ENCODE data around the gene INSYN2A. TPM values are rescaled to one million over a fixed set of nuclear protein-coding genes. Genes with fewer than 3 reads are reported as not detected.

Gene INSYN2A, protein sequence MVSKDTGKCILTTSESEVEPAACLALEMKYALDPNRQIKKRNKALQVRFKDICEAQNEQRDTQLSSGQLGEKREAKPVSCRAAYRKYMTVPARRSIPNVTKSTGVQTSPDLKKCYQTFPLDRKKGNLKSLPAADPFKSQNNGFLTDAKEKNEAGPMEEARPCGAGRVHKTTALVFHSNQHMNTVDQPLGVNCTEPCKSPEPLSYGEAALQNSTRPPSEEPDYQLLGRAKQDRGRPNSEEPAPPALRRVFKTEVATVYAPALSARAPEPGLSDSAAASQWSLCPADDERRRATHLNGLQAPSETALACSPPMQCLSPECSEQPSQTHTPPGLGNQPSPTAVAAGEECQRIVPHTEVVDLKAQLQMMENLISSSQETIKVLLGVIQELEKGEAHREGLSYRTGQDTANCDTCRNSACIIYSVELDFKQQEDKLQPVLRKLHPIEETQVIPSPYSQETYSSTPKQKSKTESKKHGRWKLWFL
- total RNA-seq = 0.07 TPM in 1 of 2 replicates, not detected in the other
- polyA plus RNA-seq = 0.04 TPM in 1 of 2 replicates, not detected in the other
- 0.03 TPM in 2 replicates for polyA plus RNA-seq (2011; cell fraction: cytosol; rRNA removed)
- polyA plus RNA-seq (2011; cell fraction: nucleus; rRNA removed) = 0.04 TPM in 1 of 2 replicates, not detected in the other
- 0.05 and 0.12 TPM in 2 replicates for polyA plus RNA-seq (2012)
- polyA minus RNA-seq = not detected in 2 replicates
- polyA minus RNA-seq (2011; cell fraction: cytosol; rRNA and poly(A)+ RNA removed) = not detected
- polyA minus RNA-seq (2011; cell fraction: nucleus; rRNA and poly(A)+ RNA removed) = not detected in 2 replicates
- Bru-seq, nascent RNA = percentile 11 among the genes with signal in this experiment
- BruChase-seq, experiment 1, labeled RNA remaining after a 6-hour chase = percentile 13 among the genes with signal in this experiment
- percentile 14 among the genes with signal in this experiment for BruChase-seq, experiment 2, labeled RNA remaining after a 2-hour chase
- long read RNA-seq, partial matches to known transcripts = 0 of 18 reads
- long read RNA-seq, other reads (novel, unspliced or antisense) = 18 of 18 reads

DNA sequence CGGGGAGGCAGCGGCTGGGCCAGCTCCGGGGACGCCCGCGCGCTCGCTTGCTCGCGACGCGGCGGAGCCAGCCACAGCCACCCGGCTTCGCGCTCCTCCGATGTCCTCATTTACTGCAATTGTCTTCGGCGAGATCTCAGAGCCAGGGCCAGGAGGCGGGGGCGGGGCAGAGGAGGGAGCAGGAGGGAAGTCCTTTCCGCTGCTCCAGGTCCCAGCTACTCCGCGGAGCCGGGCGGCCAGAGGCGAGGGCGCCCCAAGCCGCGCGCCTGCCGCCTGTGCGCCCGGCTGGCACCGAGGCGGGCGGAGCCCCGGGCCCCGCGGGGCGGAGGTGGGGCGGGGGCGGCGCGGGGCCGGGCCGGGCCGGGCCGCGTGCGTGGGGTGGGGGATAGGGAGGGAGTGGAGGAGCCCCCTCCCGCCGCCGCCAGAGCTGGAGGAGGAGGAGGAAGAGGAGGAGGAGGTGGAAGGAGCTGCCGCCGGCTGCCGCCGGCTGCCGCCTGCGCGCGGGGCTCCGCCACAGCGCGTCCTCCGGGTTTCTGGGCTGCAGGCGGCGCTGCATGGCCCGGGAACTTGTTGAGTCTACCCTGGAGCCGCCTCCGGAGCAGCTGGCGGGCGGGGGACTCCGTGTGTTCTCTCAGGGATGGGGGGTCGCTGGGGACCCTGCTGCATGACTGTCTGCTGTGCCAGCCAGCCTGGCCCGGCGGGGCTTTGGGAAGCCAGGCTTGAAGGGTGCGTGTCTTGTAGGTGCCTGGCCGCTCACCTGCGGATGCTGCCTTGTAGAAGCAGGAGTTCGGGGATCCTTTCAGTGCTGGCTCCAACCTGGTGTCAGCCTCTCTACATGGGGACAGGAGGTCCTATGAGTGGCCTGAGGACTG, at the start of gene INSYN2A:
TSS of gene INSYN2A (minus strand) at position 310 of the 872 bp plus-strand sequence. CDS start 20,196 bp downstream, outside the sequence.
- no peak for TF ChIP-seq EZH2 (IDR thresholded peaks at IDR 0.05; ENCODE audit: borderline replicate concordance, low read depth, low read length, severe bottlenecking)
- TF ChIP-seq MYC (IDR thresholded peaks at IDR 0.05; ENCODE audit: low read depth, low read length) = no peak
- TF ChIP-seq, protein P1, sequence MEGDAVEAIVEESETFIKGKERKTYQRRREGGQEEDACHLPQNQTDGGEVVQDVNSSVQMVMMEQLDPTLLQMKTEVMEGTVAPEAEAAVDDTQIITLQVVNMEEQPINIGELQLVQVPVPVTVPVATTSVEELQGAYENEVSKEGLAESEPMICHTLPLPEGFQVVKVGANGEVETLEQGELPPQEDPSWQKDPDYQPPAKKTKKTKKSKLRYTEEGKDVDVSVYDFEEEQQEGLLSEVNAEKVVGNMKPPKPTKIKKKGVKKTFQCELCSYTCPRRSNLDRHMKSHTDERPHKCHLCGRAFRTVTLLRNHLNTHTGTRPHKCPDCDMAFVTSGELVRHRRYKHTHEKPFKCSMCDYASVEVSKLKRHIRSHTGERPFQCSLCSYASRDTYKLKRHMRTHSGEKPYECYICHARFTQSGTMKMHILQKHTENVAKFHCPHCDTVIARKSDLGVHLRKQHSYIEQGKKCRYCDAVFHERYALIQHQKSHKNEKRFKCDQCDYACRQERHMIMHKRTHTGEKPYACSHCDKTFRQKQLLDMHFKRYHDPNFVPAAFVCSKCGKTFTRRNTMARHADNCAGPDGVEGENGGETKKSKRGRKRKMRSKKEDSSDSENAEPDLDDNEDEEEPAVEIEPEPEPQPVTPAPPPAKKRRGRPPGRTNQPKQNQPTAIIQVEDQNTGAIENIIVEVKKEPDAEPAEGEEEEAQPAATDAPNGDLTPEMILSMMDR (IDR thresholded peaks at IDR 0.05; ENCODE audit: extremely low read depth in 1 of 2, insufficient read depth in 1 of 2, low read depth in 1 of 2, low read length in 2 of 2) = peak; percentile 13 to 27
- no peak for TF ChIP-seq POLR2AphosphoS5 (IDR thresholded peaks at IDR 0.05; ENCODE audit: insufficient read depth, low read depth, low read length)
- TF ChIP-seq, protein P2, sequence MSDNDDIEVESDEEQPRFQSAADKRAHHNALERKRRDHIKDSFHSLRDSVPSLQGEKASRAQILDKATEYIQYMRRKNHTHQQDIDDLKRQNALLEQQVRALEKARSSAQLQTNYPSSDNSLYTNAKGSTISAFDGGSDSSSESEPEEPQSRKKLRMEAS (IDR thresholded peaks at IDR 0.05; ENCODE audit: insufficient read depth, insufficient read length) = no peak
- TF ChIP-seq JUN (IDR thresholded peaks at IDR 0.05; ENCODE audit: borderline replicate concordance, insufficient read depth, insufficient read length, low read depth) = no peak
- no peak for TF ChIP-seq POLR2A (IDR thresholded peaks at IDR 0.05; ENCODE audit: low read depth, low read length)
- no peak for TF ChIP-seq GATA2 (IDR thresholded peaks at IDR 0.05; ENCODE audit: insufficient read depth, insufficient read length, low read depth, low read length)
- no peaks in the 10 kb centered on the region for H3K9me1 ChIP-seq (replicated peaks; ENCODE audit: control insufficient read depth, extremely low read depth, insufficient read depth, low read length)
- dilution Hi-C loops (cut with MboI; ENCODE audit: extremely low pct_ligation_motif_present, low sequenced_read_pairs) (no loop called here), intact Hi-C loops (cut with micrococcal nuclease) (loop anchor here (1.0 to 5.0 kb wide), 2 partner anchors 48 to 161 kb away; no protein-coding TSS in a partner anchor)
- H2AFZ ChIP-seq (ENCODE audit: low read depth, low read length) = no peak within 1 kb of the TSS
- CTCF ChIA-PET = interaction anchor here (0.6 to 1.6 kb wide), 6 partner anchors 26 to 1262 kb away, joined by 3 to 5 read pairs (median 3); no protein-coding TSS in a partner anchor
- H3K9me3 ChIP-seq (replicated peaks; ENCODE audit: control insufficient read depth, insufficient read depth, low read length) = no peaks in the 10 kb centered on the region
- H3K36me3 ChIP-seq (ENCODE audit: control insufficient read depth in 2 of 2, extremely low read depth in 1 of 2, insufficient read depth in 2 of 2, low read length in 2 of 2) = no peaks in the 10 kb centered on the region
- POLR2A ChIA-PET = no interaction called here
- peak within 1 kb of the TSS; percentile 30 to 41 (median 39) for H3K4me3 ChIP-seq (replicated peaks in 1 of 3; ENCODE audit: insufficient read depth in 1 of 3, low read depth in 1 of 3, low read length in 3 of 3)
- no peaks in the 10 kb centered on the region for H3K79me2 ChIP-seq (ENCODE audit: control insufficient read depth, insufficient read depth, low read length)
- peak within 1 kb of the TSS; percentile 66 for H3K4me2 ChIP-seq (ENCODE audit: insufficient read depth, low read length)
- peaks cover 4% of the 10 kb centered on the region for H3K4me1 ChIP-seq (ENCODE audit: control insufficient read depth, extremely low read depth, insufficient read depth, low read length)
- peaks cover 5 to 19% of the 10 kb centered on the region in 2 experiments for H3K27me3 ChIP-seq (ENCODE audit: control insufficient read depth in 2 of 2, insufficient read depth in 2 of 2, low read length in 2 of 2)
- FAIRE-seq (peak; percentile 48), DNase-seq (ENCODE audit: low read depth, low spot score) (peak; percentile 37)
- H3K9ac ChIP-seq (replicated peaks; ENCODE audit: extremely low read depth, insufficient read depth, low read length) = no peak within 1 kb of the TSS
- no peak within 1 kb of the TSS for H3K27ac ChIP-seq (ENCODE audit: insufficient read depth, low read depth, low read length)
- no TSS peak for BruUV-seq (replicated peaks)
- peaks cover 4% of the 10 kb centered on the region for H4K20me1 ChIP-seq (replicated peaks; ENCODE audit: control insufficient read depth, extremely low read depth, insufficient read depth, low read length)
